WTC11 (cell line): Measurements from ENCODE around the gene CACTIN. TPM values are rescaled to one million over a fixed set of nuclear protein-coding genes. Genes with fewer than 3 reads are reported as not detected.

Experiments
- ATAC-seq: fragments of 200-7000 bp; cut with Tn5 transposase; 2 replicates; pipeline ENCODE4 v1.10.0; 2021; ENCODE audit warnings: mild to moderate bottlenecking, moderate library complexity
- CTCF ChIA-PET: fragments of 300-600 bp; sonication (Branson Sonifier 250); formaldehyde crosslinking; loops from one replicate; lab custom pipeline; 2021; ENCODE audit warnings: antibody characterized with exemption; lab: Charles Lee
- POLR2A ChIA-PET: fragments of 350-600 bp; sonication (Branson Sonifier 250); formaldehyde crosslinking; loops from one replicate; lab custom pipeline; 2021; ENCODE audit warnings: antibody characterized with exemption; lab: Charles Lee
- DNase-seq: peaks from one replicate; pipeline ENCODE4 v3.0.0; 2021; ENCODE audit warnings: low spot score
- H3K27ac Mint-ChIP-seq: 2 replicates; pipeline ENCODE4 v1.8.0; 2021; ENCODE audit warnings: mixed read lengths
- H3K27me3 Mint-ChIP-seq: 2 replicates; pipeline ENCODE4 v1.8.0; 2021; ENCODE audit warnings: low read depth, mild to moderate bottlenecking, moderate library complexity, mixed read lengths
- H3K36me3 Mint-ChIP-seq: 2 replicates; pipeline ENCODE4 v1.8.0; 2021; ENCODE audit warnings: mixed read lengths
- H3K4me1 Mint-ChIP-seq: 2 replicates; pipeline ENCODE4 v1.8.0; 2022; ENCODE audit warnings: mixed read lengths
- H3K4me3 Mint-ChIP-seq: 2 replicates; pipeline ENCODE4 v1.8.0; 2021; ENCODE audit warnings: mild to moderate bottlenecking, moderate library complexity, mixed read lengths
- H3K9me3 Mint-ChIP-seq: 2 replicates; pipeline ENCODE4 v1.8.0; 2021; ENCODE audit warnings: mixed read lengths
- AFF4 ChIP-seq: sonication (generic); formaldehyde crosslinking; IDR thresholded peaks from 2 replicates; pipeline ENCODE4 v1.8.1; 2023; ENCODE audit warnings: mild to moderate bottlenecking, missing genetic modification reagents, borderline replicate concordance
- AR ChIP-seq: fragments of 250-450 bp; sonication (Bioruptor Pico); IDR thresholded peaks from 2 replicates; pipeline ENCODE4 v1.9.0; 2021; ENCODE audit warnings: mild to moderate bottlenecking
- CREM ChIP-seq: sonication (generic); formaldehyde crosslinking; IDR thresholded peaks from 2 replicates; pipeline ENCODE4 v1.8.1; 2022; ENCODE audit warnings: mild to moderate bottlenecking, missing genetic modification reagents, moderate library complexity
- EMX1 ChIP-seq: fragments of 250-450 bp; sonication (Bioruptor Pico); IDR thresholded peaks from 2 replicates; pipeline ENCODE4 v1.8.0; 2021; ENCODE audit warnings: mild to moderate bottlenecking
- ETV6 ChIP-seq: sonication (generic); formaldehyde crosslinking; IDR thresholded peaks from 2 replicates; pipeline ENCODE4 v1.8.1; 2022; ENCODE audit warnings: mild to moderate bottlenecking, missing genetic modification reagents
- FOXP1 ChIP-seq: sonication (generic); formaldehyde crosslinking; IDR thresholded peaks from 2 replicates; pipeline ENCODE4 v1.8.0; 2022; ENCODE audit warnings: missing genetic modification reagents, mild to moderate bottlenecking, moderate library complexity, borderline replicate concordance
- IRF2 ChIP-seq: sonication (generic); formaldehyde crosslinking; IDR thresholded peaks from 2 replicates; pipeline ENCODE4 v1.8.0; 2022; ENCODE audit warnings: low read depth, missing genetic modification reagents, borderline replicate concordance
- JUN ChIP-seq: sonication (generic); formaldehyde crosslinking; IDR thresholded peaks from 2 replicates; pipeline ENCODE4 v1.8.0; 2023; ENCODE audit warnings: mild to moderate bottlenecking, missing genetic modification reagents
- KAT7 ChIP-seq: sonication (generic); formaldehyde crosslinking; IDR thresholded peaks from 2 replicates; pipeline ENCODE4 v1.8.1; 2023; ENCODE audit warnings: missing genetic modification reagents, mild to moderate bottlenecking, borderline replicate concordance
- MXD4 ChIP-seq: fragments of 250-450 bp; sonication (Bioruptor Pico); IDR thresholded peaks from 2 replicates; pipeline ENCODE4 v1.8.0; 2021; ENCODE audit warnings: mild to moderate bottlenecking, moderate library complexity, borderline replicate concordance
- MYBL2 ChIP-seq: sonication (generic); formaldehyde crosslinking; IDR thresholded peaks from 2 replicates; pipeline ENCODE4 v1.8.1; 2023; ENCODE audit warnings: mild to moderate bottlenecking, moderate library complexity, missing genetic modification reagents
- NFATC4 ChIP-seq: fragments of 250-450 bp; sonication (Bioruptor Pico); IDR thresholded peaks from 2 replicates; pipeline ENCODE4 v1.9.0; 2021; ENCODE audit warnings: mild to moderate bottlenecking
- NFYB ChIP-seq: sonication (generic); formaldehyde crosslinking; conservative IDR thresholded peaks from 2 replicates; pipeline ENCODE4 v1.8.0; 2022; ENCODE audit warnings: low read depth, missing genetic modification reagents
- PRDM15 ChIP-seq: sonication (generic); formaldehyde crosslinking; IDR thresholded peaks from 2 replicates; pipeline ENCODE4 v1.8.0; 2022; ENCODE audit warnings: missing genetic modification reagents
- TCF7 ChIP-seq: sonication (generic); formaldehyde crosslinking; IDR thresholded peaks from 2 replicates; pipeline ENCODE4 v1.8.0; 2022; ENCODE audit warnings: mild to moderate bottlenecking, low read depth, missing genetic modification reagents, moderate library complexity
- ZNF121 ChIP-seq: sonication (generic); formaldehyde crosslinking; IDR thresholded peaks from 2 replicates; pipeline ENCODE4 v1.8.0; 2023; ENCODE audit warnings: missing genetic modification reagents
- ZNF219 ChIP-seq: sonication (generic); formaldehyde crosslinking; IDR thresholded peaks from 2 replicates; pipeline ENCODE4 v1.8.0; 2023; ENCODE audit warnings: missing genetic modification reagents, mild to moderate bottlenecking, borderline replicate concordance
- ZNF263 ChIP-seq: sonication (generic); formaldehyde crosslinking; IDR thresholded peaks from 2 replicates; pipeline ENCODE4 v1.8.1; 2022; ENCODE audit warnings: low read depth, mild to moderate bottlenecking, moderate library complexity, missing genetic modification reagents
- ZNF532 ChIP-seq: fragments of 250-450 bp; sonication (Bioruptor Pico); IDR thresholded peaks from 2 replicates; pipeline ENCODE4 v1.9.0; 2021; ENCODE audit warnings: mild to moderate bottlenecking, borderline replicate concordance
- ZNF671 ChIP-seq: fragments of 250-450 bp; sonication (Bioruptor Pico); IDR thresholded peaks from 2 replicates; pipeline ENCODE4 v1.8.0; 2021; ENCODE audit warnings: mild to moderate bottlenecking
- total RNA-seq: library from RNA; stranded (reverse); gene quantifications from 3 replicates; pipeline ENCODE4 v1.2.3, GENCODE V29; 2021
- TF ChIP-seq, protein P1 (sequence below): sonication (generic); formaldehyde crosslinking; IDR thresholded peaks from 2 replicates; pipeline ENCODE4 v1.8.0; 2023; ENCODE audit warnings: missing genetic modification reagents

The CACTIN gene
- total RNA-seq, 1 experiment from 2014 or later: 42.2 TPM

DNA sequence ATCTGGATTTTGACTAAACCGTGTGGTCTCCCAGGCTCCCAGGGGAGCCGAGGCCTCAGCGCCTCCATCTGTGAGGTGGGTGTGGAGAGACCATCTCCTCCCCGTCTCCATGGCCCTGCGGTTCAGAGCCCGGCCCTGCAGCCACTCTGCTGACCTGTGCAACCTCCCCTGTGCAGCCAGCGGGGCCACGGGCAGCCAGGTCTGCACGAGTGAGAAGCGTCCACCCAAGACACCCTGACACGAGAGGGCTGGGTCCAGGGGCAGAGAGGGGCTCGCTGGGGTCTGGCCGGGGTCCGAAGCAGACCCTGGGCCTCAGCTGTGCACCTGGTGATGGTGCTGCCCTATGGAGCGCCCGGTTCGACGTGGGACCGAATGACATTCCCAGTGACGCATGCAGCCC is 10.4 kb upstream of the CACTIN start:
- POLR2A ChIA-PET: no interaction called here
- no peak for ATAC-seq
- Mint-ChIP-seq H3K4me1 (no peaks in the 10 kb centered on the region), H3K4me3 (no peak overlapping the region)
- DNase-seq: no peak
- TF ChIP-seq MXD4 (CRISPR knock-in tag): no peak
- TF ChIP-seq ZNF671 (CRISPR knock-in tag): no peak
- TF ChIP-seq AFF4 (CRISPR knock-in tag): no peak
- no peak for TF ChIP-seq MYBL2 (CRISPR knock-in tag)
- TF ChIP-seq ETV6 (CRISPR knock-in tag): no peak
- no peak for TF ChIP-seq CREM (CRISPR knock-in tag)
- TF ChIP-seq NFATC4 (CRISPR knock-in tag): no peak
- no peak for TF ChIP-seq JUN (CRISPR knock-in tag)
- TF ChIP-seq ZNF263 (CRISPR knock-in tag): no peak
- TF ChIP-seq FOXP1: no peak
- TF ChIP-seq, all 79 proteins: peak for 0
- Mint-ChIP-seq H3K27me3 (no peaks in the 10 kb centered on the region), H3K36me3 (peaks cover 10% of the 10 kb centered on the region; the same call in 1 of the 2 replicates), H3K9me3 (no peaks in the 10 kb centered on the region), H3K27ac (no peak overlapping the region)
- CTCF ChIA-PET: interaction anchor here (0.5 kb wide), 1 partner anchor 18 kb away, joined by 3 read pairs; no protein-coding TSS in a partner anchor

GRCh38 chr19:3636506-3636905 is 9.9 kb upstream of the CACTIN start:
- no peak for TF ChIP-seq ZNF121 (CRISPR knock-in tag)
- no peak for TF ChIP-seq EMX1 (CRISPR knock-in tag)
- TF ChIP-seq NFYB (CRISPR knock-in tag): no peak
- no peak for TF ChIP-seq IRF2 (CRISPR knock-in tag)
- no peak for TF ChIP-seq KAT7
- TF ChIP-seq NFATC4 (CRISPR knock-in tag): no peak
- TF ChIP-seq PRDM15: no peak
- TF ChIP-seq TCF7 (CRISPR knock-in tag): no peak
- TF ChIP-seq AR (CRISPR knock-in tag): no peak
- TF ChIP-seq, protein P1, sequence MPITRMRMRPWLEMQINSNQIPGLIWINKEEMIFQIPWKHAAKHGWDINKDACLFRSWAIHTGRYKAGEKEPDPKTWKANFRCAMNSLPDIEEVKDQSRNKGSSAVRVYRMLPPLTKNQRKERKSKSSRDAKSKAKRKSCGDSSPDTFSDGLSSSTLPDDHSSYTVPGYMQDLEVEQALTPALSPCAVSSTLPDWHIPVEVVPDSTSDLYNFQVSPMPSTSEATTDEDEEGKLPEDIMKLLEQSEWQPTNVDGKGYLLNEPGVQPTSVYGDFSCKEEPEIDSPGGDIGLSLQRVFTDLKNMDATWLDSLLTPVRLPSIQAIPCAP (CRISPR knock-in tag): no peak
- no peak for TF ChIP-seq ZNF219 (CRISPR knock-in tag)
- no peak for TF ChIP-seq ZNF532 (CRISPR knock-in tag)
- no peak for TF ChIP-seq MYBL2 (CRISPR knock-in tag)
- ATAC-seq (no peak), DNase-seq (no peak)
- ChIA-PET CTCF (interaction anchor here (1.1 kb wide), 1 partner anchor 69 kb away, joined by 4 read pairs; no protein-coding TSS in a partner anchor), POLR2A (no interaction called here)
- H3K27me3 Mint-ChIP-seq: no peaks in the 10 kb centered on the region
- no peaks in the 10 kb centered on the region for H3K4me1 Mint-ChIP-seq
- H3K9me3 Mint-ChIP-seq: no peaks in the 10 kb centered on the region
- peaks cover 10% of the 10 kb centered on the region; the same call in 1 of the 2 replicates for H3K36me3 Mint-ChIP-seq
- H3K27ac Mint-ChIP-seq: no peak overlapping the region
- H3K4me3 Mint-ChIP-seq: no peak overlapping the region
